ENCODE measurements around the gene EHD4. TPM values are rescaled to one million over a fixed set of nuclear protein-coding genes. Genes with fewer than 3 reads are reported as not detected.

Gene EHD4
- polyA plus RNA-seq, 3 donors = 13.7 to 17.0 (median 15.8) TPM

DNA sequence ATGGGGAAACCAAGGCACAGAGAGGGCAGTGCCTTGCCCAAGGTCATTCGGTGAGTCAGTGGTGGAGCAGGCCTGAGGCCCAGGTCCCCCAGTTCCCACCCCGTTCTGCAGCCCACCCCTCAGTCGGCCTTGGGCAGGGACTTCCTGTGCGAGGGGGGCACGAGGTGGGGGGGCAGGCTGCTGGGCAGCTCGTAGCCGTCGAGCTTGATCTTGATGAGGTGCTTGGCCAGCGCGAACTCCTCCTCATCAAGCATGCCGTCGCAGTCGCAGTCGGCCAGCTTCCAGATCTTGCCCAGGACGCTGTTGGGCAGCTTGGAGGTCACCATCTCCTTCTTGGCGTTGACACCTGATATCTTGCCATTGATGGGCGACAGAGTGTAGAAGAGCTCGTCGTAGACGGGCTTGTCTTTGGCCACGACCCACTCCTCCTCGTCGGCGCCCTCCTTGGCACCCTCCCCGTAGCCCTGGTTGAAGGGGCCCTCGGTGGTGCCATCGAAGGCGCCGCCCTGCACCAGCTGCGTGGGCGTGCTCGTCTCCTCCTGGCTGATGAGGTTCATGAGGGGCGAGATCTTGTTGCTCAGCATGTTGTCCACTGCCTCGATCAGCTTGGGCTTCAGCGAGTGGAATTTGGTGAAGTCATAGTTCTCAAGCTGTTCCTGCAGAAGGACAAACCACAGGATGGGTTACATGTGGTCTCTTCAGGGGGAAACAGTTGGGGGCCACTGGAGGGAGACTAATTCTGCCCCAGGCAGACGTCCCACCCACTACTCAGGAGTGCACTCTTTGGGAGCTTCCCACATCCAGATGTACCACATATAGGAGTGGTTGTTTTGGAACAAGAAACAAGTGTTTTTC lies 71.6 kb downstream of the EHD4 start:
- DNase-seq (ENCODE audit: low read depth in 3 of 3, low spot score in 2 of 3) = no peak

DNA sequence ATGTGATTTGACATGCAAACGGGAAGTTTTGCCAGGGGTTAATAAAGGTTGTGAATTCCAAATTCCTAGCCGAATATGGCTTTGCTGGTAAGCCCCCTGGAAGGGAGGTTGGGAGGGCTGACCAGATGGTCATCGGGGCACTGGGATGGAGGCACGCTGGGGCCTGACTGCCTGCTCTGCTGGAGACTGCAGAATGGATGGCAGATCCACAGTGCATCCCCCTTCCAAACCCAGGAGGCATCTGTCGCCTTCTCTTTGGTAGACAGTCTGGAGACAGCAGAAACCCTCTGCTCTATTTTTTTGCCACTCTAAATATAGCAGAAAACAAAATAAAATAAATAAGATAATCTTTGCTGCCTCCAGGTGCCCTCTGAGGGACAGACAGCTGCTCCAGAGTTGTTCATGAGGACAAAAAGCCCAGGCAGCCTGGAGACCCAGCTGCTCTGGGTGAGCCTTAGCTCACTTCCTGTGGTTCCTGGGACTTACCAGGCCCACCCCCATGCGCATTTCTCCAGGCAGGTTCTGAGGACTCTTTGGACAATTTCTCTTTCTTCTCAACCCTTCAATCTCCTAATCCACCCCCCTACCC lies 72.4 kb downstream of the EHD4 start:
- DNase-seq (ENCODE audit: low read depth in 3 of 3, low spot score in 2 of 3) = no peak

DNA sequence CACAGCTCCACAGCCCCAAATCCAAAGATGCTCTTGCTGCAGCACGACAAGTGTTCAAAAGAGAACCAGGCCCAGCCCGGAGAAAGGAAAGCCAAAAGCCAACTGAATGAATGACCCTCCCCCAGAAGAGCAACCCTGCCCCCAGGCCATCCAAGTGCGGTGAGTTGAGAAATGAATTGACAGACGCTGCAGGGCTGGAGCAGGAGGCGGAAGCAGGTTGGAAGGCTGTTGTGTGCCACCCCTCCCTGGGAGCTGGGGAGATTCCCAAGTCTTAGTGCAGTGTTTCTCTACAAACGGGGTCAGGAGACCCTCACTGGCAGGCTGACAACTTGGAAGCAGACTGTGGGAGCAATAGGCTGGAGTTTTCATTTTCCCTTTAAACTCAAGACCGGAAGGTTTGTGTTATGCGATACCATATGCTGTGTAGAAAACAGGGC lies 75.0 kb downstream of the EHD4 start:
- no peak for DNase-seq (ENCODE audit: low read depth in 3 of 3, low spot score in 2 of 3)

DNA sequence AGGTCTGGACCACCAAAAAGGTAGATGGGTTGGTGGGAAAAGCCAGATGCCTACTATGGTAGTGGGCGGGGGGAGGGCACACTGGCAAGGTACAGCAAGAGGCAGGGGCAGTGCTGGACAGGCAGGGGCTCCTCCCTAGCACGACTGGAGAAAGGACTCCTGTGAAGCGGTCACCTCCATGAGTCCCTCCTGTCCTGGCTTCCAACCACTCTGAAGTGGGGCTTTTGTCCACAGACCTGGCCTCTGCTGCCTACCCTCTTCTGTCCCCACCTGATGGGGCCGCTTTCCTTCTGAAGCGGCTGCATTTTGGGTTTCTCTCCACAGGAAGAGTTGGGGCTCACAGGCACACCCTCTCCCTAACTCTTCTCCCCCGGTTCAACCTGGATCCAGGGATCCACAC lies 75.8 kb downstream of the EHD4 start:
- DNase-seq (ENCODE audit: low read depth in 3 of 3, low spot score in 2 of 3) = no peak

DNA sequence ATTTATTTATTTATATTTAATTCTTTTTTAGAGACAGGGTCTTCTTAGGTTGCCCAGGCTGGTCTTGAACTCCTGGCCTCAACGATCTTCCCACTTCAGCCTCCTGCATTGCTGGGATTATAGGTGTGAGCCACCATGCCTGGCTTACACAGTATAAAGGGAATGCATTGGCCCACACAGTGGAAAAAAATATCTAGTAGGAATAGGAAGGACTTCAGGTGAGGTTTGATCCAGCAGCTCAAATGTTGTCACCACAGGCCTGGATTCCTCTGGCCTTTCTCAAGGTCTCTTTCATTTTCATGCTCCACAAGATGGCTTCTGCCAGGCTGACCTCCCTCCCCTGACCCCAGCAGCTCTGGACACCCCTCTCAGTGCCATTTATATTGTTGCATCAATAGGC lies 76.4 kb downstream of the EHD4 start:
- no peak for DNase-seq (ENCODE audit: low read depth in 3 of 3, low spot score in 2 of 3)

DNA sequence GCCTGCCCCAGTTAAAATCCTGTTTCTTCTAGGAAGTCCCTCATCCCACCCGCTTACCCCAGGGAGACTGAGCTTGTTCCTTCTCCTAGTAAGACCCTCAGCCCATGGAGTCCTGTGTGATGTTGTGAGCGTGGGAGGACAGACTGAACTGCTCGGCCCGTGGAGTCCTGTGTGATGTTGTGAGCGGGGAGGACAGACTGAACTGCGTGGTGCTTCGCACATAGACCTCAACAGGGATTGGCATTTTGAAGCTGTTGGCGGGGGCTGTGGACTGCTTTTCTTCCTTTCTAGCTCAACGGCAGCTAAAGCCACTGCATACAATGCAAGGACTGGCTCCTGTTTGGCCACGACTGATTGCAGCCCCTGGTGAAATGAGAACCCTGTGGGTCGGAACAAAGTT lies 76.9 kb downstream of the EHD4 start:
- DNase-seq (ENCODE audit: low read depth in 3 of 3, low spot score in 2 of 3) = no peak

DNA sequence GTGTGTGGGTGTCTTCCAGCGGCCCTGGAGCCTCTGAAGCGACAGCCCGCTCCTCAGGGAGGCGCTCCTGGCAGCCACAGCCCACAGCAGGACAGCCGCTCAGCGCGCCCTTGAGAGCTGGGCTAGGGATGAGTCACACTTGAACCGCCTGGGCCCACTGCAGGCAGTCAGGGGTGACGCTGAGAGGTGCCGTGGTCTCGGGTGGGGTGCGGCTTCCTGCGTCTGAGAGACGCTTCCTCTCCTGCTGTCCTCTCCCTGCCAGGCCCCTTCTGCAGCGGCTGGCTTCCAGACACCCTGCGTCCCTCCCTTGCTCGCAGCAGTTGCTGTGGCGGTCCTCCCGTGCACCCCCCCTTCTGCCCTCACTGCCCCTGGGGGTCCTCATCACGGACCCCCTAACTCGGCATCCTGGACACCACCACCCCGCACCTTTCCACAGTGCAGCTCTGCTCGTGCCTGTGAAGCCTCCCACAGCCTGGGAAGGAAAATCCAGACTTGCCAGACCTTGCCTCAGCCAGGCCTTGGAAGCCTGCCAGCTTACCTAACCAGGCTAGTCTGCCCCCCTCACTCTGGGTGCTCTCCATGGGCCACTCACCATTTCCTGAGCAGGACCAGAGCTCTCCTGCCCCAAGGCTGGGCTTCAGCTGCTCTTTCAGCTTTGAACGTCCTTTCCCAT lies 77.4 kb downstream of the EHD4 start:
- no peak for DNase-seq (ENCODE audit: low read depth in 3 of 3, low spot score in 2 of 3)

DNA sequence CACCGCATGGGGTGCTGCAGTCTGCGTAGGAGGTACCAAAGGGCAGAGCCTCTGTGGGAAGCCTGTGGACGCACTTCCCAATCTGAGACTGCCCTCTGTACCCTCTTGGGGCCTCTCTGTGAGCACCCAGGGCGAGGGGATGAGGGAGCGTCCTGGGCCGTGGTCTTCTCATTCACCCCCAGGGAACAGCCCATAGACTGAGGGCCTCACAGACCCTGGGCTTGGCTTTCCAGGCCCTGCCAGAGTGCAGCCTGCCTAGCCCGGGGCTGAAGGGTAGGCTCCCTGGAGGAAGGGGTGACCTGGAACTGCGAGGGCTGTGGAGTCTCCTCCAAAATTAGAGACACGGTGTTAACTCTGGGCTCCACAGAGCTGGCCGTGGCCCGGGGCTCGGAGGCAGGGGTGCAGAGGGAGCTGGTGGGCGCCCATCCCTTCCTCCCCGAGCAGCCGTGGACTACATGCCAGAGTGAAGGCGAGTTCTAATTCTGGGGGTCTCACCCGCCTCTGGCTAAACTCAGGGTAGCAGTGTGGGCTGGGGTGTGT lies 78.0 kb downstream of the EHD4 start:
- DNase-seq (ENCODE audit: low read depth in 3 of 3, low spot score in 2 of 3) = no peak

DNA sequence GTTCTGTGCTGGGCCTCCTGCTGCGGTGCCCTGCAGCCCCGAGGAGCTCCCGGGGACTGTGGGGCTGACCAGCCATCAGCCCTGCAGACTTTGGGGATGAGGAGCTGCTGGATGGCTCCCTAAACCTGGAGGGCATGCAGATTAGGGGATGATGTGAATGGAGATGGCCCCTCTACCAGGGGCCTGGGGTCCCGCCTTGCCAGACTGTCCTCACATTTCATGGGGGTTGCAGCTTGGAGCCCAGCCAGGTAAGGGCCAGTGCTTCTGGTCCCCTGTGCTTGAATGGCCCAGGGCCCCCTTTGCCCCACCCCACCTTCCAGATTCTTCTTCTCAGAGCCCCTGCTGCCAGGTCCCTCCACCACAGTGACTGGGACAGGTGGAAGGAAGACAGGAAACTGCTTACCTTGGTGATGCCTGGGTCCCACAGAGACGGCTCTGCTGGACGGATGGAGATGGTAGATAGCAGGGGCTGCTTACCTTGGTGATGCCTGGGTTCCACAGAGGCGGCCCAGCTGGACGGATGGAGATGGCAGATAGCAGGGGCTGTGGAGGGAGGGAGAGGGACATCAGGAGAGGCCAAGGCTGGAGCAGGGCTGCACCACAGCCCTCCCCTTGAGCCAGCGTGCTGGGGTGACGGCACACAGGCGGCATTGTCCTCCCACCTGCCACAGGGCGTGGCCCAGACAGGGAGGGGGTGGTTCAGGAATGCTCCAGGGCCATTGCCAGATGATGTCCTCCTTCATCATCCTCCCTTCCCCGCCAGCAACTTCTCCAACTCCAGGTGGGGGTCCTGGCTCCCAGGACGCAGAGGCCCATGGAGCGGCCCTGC lies 78.7 kb downstream of the EHD4 start, which contains the start of gene SPTBN5:
TSS of gene SPTBN5 (minus strand) at position 632 of the 829 bp plus-strand sequence. CDS start at position 76, 556 bp downstream.
- DNase-seq (ENCODE audit: low read depth in 3 of 3, low spot score in 2 of 3) = no peak

DNA sequence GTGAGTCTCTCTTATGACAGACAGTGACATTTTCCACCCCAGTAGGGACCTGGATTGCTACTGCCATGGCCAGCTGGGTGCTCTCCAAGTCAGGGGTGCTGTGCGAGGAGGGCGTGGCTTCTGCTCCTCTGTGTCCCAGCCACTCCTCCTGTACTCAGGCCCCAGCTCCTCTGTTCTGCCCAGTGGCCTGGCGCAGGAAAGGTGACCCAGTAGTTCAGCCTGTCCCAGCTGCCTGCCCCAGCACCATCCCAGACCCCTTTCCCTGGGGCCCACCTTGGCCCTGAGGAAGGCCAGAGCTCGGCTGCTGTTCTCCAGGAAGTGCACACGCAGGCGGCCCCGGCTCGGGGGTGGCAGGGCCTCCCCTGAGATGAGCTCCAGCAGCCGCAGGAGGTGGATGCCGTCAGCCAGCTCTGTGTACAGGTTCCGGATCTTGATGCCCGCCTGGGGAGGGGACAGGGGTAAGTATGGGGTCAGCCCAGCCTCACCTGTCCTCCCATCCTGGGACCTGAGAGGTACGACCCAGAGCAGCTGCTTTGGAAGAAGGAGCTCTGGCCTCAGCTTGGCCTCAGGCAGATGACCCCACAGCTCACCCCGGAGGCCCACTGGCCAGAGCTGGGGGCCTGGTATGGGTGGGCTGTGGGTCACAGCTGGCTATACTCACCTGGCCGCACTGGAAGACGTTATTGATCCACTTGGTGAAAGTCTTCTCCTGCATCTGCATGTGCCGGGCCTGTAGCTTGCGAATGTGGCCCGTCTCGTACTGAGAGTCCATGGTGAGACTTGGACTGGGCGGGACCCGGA lies 79.5 kb downstream of the EHD4 start:
- DNase-seq (ENCODE audit: low read depth in 3 of 3, low spot score in 2 of 3) = no peak

DNA sequence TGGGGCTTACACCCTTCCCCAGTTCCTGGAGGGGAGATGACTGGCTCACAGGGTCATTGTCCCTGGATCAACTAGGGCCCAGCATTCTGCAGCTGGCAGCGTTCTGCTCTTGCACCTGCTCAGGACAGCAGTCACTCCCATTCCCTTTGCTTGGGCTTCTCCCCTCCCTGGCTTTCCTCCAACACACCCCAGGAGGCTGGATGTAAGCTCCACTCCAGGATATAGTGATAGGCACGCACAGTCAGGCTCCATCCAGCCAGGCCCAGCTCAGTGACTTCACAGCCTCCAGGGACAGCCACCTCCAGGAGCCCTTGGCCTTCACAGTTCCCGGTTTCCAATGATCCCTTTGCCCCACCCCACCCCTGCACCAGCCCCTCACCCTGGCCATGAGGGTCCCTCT lies 80.4 kb downstream of the EHD4 start:
- no peak for DNase-seq (ENCODE audit: low read depth in 3 of 3, low spot score in 2 of 3)

DNA sequence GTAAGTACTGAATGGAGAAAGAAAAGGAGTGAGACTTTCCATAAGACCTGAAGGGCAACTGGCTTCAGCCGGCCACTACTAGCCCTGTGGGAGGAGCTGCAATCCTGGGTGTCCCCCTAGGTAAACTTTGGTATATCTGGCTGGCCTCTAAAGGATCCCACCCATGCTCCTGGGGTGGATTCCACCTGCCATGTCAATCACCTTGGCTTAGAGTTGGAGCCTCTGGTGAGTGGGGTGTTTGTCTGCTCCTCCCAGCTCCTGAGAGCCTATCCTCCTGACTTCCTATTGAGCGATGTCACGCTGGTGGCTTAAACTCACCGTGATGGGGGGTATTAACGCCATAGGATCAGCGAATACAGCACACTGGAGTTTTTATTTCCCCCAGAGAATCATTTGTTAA lies 81.1 kb downstream of the EHD4 start:
- DNase-seq (ENCODE audit: low read depth in 3 of 3, low spot score in 2 of 3) = no peak

DNA sequence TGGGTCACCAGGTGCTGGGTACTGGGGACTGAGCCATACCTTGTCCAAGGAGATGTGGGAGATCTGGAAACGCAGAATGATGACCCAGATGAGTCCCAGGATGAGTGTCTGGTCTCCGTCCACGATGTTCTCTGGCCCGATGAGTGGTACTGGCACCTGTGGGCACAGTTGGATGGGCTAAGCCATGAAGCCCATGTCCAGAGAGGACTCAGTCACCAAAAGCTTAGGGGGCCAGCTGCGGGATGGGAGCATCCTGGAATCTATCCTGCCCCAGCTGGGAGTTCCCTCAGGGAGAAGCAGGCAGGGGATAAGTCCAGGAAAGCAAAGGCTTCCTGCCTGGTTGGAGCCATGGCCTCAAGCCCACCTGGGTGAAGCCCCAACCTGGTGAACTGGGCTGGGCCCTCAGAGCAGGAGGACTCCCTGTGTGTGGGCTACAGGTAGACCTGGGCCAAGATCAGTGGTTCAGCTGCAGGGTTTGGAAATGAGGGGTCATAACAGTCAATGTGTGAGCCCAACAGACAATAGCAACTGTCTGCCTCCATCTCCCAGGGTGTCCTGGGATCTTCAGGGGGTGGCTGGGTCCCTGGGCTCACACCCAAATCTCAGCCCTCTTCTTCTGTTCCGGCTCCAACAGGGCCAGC lies 82.2 kb downstream of the EHD4 start:
- DNase-seq (ENCODE audit: low read depth in 3 of 3, low spot score in 2 of 3) = no peak

DNA sequence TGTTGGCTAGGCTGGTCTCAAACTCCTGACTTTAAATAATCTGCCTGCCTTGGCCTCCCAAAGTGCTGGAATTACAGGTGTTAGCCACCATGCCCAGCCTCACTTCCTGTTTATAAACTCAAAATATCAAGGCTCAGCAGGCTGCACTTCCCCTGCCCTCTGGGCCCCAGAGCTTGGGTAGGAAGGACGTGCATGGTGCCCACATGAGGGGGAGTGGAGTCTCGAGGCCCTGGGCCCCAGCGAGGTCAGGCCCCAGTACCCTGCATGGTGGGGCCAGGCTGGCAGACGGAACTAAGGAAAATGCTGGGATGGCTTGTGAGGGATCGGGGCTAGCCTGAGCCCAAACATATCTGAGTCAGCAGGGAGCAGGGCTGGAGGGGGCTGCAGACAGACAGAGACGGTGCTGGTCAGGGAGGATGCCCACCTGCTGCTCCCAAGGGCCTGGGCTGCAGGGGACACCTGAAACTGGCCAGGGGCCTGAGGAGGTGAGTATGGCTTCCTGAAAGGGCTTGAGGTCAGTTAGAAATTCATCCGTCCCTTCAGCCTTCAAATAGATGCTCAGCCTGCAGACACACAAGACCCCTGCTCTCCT lies 83.6 kb downstream of the EHD4 start:
- no peak for DNase-seq (ENCODE audit: low read depth in 3 of 3, low spot score in 2 of 3)

DNA sequence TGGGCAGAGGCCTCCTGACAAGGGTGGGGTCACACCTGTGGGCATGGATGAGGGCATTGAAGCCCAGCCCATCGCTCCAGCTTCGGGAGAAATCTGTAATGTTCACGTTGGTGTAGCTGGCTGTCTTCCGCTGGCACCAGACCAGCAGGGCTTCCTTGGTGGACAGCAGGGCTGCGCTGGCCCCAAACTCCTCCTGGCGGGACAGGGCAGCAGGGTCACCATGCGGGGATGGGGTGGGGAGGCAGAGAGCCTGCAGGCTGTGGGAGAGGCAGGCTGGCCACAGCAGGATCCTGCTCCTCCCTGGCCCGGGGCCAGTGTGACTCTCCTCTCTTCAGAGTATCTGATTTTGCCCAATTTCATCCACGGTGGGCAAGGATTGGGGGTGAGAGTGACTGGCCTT lies 84.5 kb downstream of the EHD4 start:
- DNase-seq (ENCODE audit: low read depth in 3 of 3, low spot score in 2 of 3) = no peak

DNA sequence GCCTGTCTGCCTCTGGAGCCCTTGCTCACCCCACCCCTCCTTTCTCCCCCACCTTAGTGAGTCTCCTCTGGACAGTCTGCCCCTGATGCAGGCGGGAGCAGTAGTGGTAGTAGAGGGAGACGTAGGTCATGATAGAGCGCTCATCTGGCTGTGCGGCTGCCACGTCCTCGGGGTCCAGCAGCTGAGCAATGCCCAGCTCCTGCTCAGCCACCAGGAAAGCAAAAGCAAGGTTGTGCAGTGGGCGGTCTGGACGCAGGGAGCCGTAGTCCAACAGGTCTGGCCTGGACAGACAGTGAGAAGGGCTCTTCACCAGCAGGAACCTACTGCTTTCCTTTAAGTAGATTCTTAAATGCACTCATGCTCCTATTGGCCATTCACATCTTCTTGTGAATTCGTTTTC lies 85.2 kb downstream of the EHD4 start:
- DNase-seq (ENCODE audit: low read depth in 3 of 3, low spot score in 2 of 3) = no peak

DNA sequence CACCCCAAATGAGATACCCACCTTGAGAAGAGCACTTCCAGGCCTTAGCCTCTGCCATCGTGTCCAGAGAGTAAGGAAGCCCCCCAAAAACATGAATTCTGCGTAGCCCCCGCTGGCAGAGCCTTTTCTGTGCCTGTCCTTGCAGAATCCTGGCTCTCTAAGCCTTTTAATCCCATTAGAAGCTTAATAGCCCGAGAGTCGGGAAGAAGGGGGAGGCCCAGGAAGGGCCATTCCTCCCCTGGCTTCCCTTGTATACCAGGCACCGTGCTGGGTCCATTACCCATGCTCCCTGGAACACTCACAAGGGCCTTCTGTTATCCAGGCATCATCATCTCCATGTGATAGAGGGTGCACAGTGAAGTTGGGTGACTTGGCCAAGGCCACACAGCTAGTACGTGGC lies 85.6 kb downstream of the EHD4 start:
- no peak for DNase-seq (ENCODE audit: low read depth in 3 of 3, low spot score in 2 of 3)

DNA sequence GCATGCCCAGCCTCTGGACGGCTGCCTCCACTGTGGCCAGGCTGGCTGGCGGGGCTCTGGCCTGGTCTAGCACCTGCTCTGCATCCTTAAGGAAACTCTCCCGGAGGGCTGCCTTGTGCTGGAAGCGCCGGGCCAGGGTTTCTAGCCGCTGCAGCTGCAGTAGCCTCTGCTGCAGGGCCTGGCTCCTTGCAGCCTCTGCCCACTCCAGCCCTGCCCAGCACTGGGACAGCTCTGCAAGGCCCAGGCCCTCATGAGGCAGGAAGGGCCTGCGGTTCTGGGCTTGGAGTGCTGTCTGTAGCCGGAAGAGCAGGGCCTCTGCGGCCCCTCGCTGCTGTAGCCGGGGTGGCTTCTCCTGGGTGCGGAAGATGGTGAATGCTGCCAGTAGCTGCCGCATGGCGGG lies 86.5 kb downstream of the EHD4 start:
- DNase-seq (ENCODE audit: low read depth in 3 of 3, low spot score in 2 of 3) = no peak

DNA sequence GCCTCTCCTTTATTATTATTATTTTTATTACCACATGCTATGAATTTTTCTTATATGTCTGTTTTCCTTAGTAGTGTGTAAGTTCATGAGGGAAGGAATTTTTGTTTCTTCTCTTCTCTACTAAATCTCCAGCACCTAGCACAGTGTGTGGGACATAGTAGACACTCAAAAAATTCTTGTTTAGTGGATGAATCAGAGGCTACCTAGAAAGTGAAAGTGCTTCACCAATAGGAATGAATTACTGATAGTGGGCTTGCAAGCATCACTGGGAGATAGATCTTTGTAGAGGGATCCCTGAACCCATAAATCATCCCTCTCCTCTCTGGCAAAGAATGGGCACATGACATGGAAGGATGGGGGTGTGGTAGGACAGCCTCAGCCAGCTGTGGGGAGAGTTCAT lies 87.0 kb downstream of the EHD4 start:
- no peak for DNase-seq (ENCODE audit: low read depth in 3 of 3, low spot score in 2 of 3)
